HG03432 (cell line): ENCODE measurements around the gene STAT3.
"Not testable (repeated sequence)": the region's sequence is repeated elsewhere in the genome, so short reads cannot be mapped to it uniquely, and the experiment has no call there.

Source experiments
- ATAC-seq: cut with Tn5 transposase; IDR thresholded peaks from one replicate; pipeline ENCODE4 v1.9.1; 2021; ENCODE audit warnings: mild to moderate bottlenecking, moderate library complexity; ENCODE audit not compliant: unreplicated experiment

The STAT3 gene

DNA sequence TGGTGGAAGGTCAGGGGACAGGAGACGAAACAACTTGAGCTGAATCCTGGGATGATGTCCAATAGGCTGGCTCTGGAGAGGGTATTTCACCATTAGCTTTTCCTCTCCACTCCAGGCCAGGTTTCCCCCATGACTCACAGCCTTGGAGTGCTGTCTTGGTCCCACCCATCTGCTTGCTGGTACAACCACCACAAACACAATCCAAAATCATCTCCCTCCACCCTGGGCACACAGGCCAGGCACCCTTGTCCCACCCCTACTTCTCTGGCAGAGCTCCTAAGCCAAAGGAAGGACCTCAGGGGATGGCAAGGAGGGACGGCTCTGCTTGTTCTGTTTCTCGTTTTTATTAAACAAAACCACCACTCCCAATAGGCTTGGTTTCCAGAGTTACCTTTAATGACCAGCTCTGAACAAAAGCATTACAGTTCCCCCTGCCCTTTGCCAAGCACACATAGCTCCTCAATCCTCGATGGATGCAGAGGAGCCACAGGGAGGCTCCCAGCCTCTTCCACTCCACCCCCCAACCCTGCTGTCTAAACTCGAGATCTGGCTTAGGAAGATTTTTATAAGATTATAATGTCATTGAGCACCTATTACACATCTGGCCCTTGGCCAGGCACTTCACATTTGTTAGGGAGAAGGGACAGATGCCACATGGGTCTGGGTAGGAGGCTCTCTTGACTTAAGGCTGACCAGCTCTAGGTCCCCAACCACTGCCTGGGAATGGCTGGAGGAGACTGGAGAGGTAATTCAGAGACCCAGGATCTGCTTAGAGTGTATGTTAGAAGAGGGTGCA lies 21.5 kb upstream of the STAT3 start:
- no peak for ATAC-seq

DNA sequence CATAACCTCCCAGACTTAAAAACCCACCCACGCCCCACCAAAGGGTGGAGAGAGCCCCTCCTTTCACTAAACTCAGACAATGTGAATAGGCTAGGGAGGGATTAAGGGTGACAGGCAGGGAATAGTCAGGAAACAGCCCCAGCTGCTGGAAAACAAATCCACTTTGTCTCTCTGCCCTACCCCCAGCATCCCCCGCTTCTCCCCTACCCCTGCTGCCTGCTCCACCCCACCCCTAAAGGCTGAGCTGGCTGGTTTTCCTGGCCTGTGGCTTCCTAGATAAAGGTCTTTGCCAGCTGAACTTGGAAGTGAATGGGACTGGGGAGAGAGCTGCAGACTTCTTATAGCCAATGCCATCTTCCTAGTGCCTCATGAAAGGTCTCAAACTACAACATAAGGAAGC lies 19.8 kb upstream of the STAT3 start:
- no peak for ATAC-seq

DNA sequence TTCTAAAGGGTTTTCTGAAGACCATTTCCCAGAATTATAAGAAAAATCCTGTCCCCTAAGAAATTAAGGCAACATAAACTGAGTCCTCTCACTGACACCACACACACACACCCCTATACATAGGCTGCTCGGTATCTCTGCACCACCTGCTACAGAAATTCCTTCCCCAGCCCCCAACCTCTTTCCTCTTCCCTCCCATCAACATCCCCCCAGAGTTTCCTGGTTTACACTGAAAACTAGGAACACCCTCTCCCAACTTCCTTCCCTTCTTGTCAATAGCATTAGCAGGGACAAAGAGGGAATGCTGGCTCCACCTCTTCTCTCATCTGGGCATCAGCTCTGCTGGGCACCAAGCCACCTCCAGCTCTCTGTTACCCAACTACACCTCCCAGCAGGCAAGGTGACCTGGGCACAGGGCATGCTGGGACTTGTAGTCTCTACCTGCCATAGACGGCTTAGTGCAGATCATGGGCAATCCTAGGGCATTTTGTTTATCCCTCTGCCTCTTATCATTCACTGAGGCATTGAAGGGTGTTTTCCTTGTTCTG lies 19.1 kb upstream of the STAT3 start:
- ATAC-seq, result peak; percentile 46

DNA sequence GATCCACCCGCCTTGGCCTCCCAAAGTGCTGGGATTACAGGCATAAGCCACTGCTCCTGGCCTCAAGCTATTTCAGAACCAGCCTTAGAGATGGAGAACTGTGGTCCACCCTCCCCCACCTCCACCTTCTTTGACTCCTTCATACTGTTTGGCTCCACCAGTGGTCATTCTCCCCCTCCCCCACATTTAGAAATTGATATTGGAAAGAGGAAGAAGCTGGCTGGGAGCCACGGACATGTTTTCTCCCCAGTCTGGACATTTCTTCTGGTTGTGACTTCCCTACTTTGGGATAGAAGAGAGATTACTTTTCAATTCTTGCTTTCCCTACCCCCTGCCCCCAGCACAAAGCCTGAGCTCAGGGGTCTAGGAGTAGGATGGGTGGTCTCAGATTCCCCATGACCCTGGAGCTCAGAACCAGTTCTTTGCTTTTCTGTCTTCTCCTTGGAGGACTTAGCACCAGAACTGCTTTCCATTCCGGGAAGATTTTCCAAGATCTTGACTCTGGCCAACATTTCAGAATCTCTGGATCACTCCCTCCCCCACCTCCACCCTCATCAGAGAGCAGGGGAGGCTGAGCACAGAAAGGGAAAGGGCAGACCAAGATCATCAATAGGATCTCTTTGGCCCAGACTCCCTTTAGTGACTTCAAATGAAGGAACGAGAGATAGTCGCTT lies 18.5 kb upstream of the STAT3 start:
- ATAC-seq, result no peak

DNA sequence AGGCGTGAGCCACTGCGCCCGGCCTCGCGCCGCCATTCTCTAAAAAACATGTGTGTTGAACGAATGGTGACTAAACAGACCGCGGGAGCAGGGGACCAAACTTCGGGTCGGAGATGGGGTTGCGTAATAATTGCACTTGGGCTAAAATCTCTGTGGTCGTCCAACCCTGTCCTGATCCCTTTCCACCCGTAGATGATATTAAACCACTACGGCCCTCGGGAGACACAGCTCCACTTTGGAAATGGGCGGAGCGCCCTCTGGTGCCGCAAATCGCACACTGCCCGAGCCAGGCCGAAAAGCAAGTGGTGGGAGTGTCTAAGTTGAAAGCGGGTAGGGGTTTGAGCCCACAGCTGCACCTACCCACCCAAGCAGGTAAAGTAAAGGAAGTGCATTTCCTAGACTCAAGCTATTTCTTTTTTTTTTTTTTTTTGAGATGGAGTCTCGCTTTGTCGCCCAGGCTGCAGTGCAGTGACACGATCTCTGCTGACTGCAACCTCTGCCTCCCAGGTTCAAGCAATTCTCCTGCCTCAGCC lies 17.8 kb upstream of the STAT3 start:
- no peak for ATAC-seq

DNA sequence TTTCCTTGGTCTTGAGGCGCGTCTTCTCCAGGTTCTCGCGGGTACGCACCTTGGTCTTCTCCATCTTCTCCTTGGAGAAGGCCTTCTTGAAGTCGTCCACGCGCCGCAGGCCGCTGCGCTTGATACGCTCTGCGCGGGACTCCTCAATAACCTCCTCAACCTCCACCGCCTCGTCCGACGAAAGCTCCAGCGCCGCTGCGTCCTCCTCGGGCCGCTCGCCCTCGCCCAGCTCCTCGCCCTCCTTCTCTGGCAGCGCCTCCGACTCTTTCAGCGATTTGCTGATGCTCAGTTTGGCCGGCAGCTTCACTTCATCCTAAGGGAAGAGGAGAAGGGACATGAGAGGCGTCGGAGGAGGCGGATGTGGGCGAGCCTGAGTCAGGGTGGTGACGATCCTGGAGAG lies 16.8 kb upstream of the STAT3 start:
- no peak for ATAC-seq

- no peak for ATAC-seq
Measured at GRCh38 chr17:42404326-42405055, 16.2 kb upstream of the STAT3 start.

DNA sequence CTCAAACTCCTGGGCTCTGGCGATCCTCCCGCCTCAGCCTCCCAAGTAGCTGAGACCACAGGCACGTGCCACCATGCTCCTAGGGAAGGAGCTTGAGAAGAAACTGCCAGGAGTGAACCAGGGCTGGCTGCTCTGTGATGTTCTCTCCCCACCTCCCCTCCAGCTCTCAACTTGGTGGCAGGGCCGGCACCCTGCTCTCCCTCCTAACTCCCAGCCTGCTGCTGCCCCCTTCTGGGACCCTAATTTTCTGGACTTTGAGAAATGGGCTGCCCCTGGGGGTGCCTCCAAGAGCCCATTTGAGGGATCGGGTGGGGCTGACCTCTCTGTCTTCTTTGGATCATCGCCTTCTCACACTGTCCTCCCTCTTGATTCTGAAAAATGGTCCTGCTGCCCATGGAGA lies 14.9 kb upstream of the STAT3 start:
- no peak for ATAC-seq

DNA sequence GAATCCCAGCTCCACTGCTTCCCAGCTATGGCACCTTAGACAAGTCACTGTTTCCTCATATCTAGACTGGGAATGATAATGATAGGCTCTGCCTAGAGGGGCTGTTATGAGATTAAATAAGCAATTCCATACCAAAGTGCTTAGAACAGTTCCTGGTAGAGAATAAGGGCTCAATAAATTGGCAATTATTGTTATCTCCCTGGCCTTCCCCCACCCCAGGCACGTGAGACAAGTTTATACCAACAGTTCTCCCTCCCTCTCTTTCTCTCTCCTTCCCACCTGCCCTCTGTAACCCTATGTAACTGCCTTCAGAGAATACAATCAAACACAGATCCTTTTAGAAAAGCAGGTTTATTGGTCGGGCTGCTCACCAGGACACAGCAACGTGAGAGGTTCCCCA lies 13.9 kb upstream of the STAT3 start:
- ATAC-seq, result no peak

- not testable (repeated sequence) for ATAC-seq
Measured at GRCh38 chr17:42400844-42401375, 12.7 kb upstream of the STAT3 start.

- ATAC-seq, result no peak
Measured at GRCh38 chr17:42399948-42400843, 12.0 kb upstream of the STAT3 start.

- no peak for ATAC-seq
Measured at GRCh38 chr17:42399121-42399520, 10.9 kb upstream of the STAT3 start.

DNA sequence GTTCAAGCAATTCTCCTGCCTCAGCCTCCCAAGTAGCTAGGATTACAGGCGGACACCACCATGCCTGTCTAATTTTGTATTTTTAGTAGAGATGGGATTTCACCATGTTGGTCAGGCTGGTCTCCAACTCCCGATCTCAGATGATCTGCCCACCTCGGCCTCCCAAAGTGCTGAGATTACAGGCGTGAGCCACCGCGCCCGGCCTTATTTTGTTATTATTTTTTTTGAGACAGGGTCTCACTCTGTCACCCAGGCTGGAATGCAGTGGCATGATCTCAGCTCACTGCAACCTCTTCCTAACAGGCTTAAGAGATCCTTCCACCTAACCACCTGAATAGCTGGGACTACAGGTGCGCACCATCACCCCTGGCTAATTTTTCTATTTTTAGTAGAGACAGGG lies 7.4 kb upstream of the STAT3 start:
- ATAC-seq, result not testable (repeated sequence)

- no peak for ATAC-seq
Measured at GRCh38 chr17:42394838-42395237, 6.6 kb upstream of the STAT3 start.

- no peak for ATAC-seq
Measured at GRCh38 chr17:42392692-42393415, 4.6 kb upstream of the STAT3 start.

GRCh38 chr17:42391439-42391838 lies 3.2 kb upstream of the STAT3 start:
- ATAC-seq, result not testable (repeated sequence)

DNA sequence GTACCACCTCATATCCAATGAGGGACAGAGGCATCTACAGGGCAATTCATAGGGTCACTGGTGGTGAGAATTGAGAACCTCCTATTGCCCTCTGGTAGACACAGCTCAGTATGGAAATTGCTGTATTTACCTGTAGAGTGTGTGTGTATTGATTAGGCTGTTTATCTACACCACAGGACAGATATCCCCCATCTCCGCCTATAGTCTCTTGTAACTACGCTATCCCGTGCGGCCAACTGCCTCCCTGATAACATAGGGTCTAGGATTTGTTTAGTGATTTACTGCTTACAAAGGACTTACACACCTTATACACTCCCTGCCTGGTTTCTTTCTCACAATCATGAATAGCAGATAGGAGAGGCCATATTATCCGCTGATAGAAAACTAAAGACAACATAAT lies 1.7 kb upstream of the STAT3 start:
- no peak for ATAC-seq

DNA sequence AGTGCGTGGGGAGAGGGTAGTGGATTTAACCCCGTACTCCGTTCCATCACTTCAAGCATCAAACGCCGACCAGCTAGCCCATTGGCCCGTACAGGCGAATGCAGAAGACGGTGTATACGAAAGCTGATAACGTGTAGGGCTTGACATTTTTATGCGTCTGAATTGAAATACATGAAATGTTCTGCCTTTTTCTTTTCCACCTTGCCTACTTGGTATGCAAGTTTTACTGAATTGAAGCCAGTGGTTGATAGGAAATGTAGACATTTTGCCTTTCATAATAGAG lies 834 bp upstream of the STAT3 start:
- ATAC-seq, result peak; percentile 17

- ATAC-seq, result peak; percentile 10
Measured at GRCh38 chr17:42387661-42388380, 421 bp downstream of the STAT3 start.
